Neuron (in vitro differentiated cells): ENCODE measurements around the gene UGT1A3.

Source experiments
- H2AFZ ChIP-seq: one replicate; pipeline ENCODE4 v1.6.1; 2013; ENCODE audit warnings: low read depth, mild to moderate bottlenecking, inconsistent platforms, low read length, moderate library complexity
- H3K27me3 ChIP-seq: one replicate; pipeline ENCODE4 v1.6.1; 2013; ENCODE audit warnings: low read length; ENCODE audit not compliant: insufficient read depth
- H3K36me3 ChIP-seq: one replicate; pipeline ENCODE4 v1.6.1; 2013; ENCODE audit warnings: low read length; ENCODE audit not compliant: insufficient read depth
- H3K4me1 ChIP-seq: one replicate; pipeline ENCODE4 v1.6.1; 2013; ENCODE audit warnings: low read length; ENCODE audit not compliant: insufficient read depth
- H3K4me3 ChIP-seq: 2 replicates; pipeline ENCODE4 v1.5.1; 2013; ENCODE audit warnings: mild to moderate bottlenecking, low read length, moderate library complexity
- H3K9me3 ChIP-seq: one replicate; pipeline ENCODE4 v1.6.1; 2013; ENCODE audit warnings: low read length

UGT1A3 gene

DNA sequence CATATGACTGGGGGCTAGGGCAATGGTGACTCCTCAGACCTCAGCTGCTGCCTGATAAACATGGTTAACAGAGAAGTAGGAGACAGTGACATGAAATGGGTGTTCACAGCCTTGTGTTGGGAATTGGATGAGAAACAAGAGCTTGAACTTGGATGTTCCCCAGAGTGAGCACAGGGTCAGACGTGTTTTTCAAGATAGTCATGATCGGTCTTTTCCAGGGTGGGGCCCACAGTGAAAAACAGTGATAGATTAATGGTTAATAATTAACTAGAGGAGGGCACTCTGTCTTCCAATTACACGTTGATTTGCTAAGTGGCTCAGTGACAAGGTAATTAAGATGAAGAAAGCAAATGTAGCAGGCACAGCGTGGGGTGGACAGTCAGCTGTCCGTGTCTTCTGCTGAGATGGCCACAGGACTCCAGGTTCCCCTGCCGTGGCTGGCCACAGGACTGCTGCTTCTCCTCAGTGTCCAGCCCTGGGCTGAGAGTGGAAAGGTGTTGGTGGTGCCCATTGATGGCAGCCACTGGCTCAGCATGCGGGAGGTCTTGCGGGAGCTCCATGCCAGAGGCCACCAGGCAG is at the start of gene UGT1A3:
Gene UGT1A3 (plus strand): TSS at position 320 of the 579 bp plus-strand sequence. CDS start 85 bp downstream, at position 405.
- peaks cover 3% of the 10 kb centered on the region for H3K27me3 ChIP-seq
- no peak within 1 kb of the TSS for H3K4me3 ChIP-seq
- H2AFZ ChIP-seq = no peak within 1 kb of the TSS
- no peaks in the 10 kb centered on the region for H3K9me3 ChIP-seq
- no peaks in the 10 kb centered on the region for H3K4me1 ChIP-seq
- no peaks in the 10 kb centered on the region for H3K36me3 ChIP-seq

DNA sequence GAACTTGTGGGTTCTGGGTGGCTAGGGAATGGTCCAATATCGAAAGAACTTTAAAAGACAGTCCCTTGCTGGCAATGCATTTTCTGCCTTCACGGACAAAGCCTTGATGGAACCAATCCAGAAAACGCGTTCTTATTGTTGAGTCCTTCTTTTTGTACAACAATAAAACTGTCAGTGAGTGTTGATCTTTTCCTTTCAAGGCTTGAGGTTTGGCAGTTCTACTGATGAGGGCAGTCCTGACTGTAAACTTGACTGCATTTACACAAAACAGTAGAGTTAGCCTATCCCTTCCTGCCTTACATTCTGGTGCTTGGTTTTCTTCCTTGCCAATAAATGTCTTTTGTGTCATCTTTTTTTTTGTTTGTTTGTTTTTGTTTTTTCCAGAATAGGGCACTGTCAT is 49.6 kb upstream of the UGT1A3 start:
- Histone ChIP-seq H3K4me3 (no peak overlapping the region), H3K27me3 (no peaks in the 10 kb centered on the region), H3K36me3 (no peaks in the 10 kb centered on the region), H2AFZ (peak overlapping the region; percentile 48), H3K4me1 (no peaks in the 10 kb centered on the region), H3K9me3 (no peaks in the 10 kb centered on the region)

DNA sequence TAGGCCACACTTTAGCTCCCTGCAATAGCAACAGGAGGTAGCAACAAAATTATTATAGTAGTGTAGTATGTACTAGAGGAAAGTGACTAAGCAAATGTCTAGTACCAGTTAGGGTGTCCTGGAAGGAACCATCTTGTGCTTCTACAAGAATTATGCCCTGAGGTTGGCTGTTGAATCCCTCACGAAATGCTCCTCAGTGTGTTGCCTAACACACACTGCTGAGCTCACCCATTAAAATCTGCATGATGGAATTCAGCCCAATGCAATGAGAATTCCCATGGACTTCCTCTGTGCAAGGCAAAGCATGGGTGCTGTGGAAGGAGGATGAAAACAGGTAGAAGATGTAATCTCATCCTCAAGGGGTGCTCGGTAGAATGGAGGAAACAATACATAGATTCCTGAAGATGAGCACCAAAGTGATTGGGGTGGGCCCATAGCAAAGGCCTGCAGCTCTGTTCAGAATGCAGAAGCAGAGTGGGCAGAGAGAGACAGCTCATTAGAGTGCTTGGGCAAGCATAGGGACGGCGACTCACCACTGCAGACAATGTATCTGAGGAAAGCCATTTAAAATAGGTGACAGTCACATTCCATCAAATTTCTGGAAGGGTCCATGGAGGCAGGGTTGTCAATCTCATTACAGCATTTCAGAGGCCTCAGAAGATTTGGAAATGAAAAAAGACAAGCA is 48.3 kb upstream of the UGT1A3 start:
- Histone ChIP-seq H3K36me3 (no peaks in the 10 kb centered on the region), H3K9me3 (no peaks in the 10 kb centered on the region), H3K4me3 (no peak overlapping the region), H3K4me1 (no peaks in the 10 kb centered on the region), H2AFZ (no peak overlapping the region), H3K27me3 (no peaks in the 10 kb centered on the region)

DNA sequence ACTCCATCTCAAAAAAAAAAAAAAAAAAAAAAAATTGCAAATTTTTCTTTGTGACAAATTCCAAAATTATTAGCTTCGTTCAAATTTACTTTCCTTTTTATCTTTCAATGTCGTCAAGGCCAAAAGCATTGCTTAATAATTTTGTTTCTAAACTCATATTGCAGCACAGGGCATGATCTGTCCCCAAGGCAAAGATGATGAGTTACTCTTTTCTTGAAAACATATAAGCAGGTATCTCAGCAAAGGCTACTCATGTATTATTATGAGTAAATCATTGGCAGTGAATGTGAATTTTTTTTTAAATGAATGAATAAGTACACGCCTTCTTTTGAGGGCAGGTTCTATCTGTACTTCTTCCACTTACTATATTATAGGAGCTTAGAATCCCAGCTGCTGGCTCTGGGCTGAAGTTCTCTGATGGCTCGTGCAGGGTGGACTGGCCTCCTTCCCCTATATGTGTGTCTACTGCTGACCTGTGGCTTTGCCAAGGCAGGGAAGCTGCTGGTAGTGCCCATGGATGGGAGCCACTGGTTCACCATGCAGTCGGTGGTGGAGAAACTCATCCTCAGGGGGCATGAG is 47.2 kb upstream of the UGT1A3 start, which contains the start of gene UGT1A7:
Gene UGT1A7 (plus strand): TSS at position 381 of the 579 bp plus-strand sequence. CDS start 37 bp downstream, at position 418.
- Histone ChIP-seq H3K36me3 (no peaks in the 10 kb centered on the region), H3K4me3 (no peak within 1 kb of the TSS), H3K9me3 (no peaks in the 10 kb centered on the region), H2AFZ (no peak within 1 kb of the TSS), H3K4me1 (no peaks in the 10 kb centered on the region), H3K27me3 (no peaks in the 10 kb centered on the region)

DNA sequence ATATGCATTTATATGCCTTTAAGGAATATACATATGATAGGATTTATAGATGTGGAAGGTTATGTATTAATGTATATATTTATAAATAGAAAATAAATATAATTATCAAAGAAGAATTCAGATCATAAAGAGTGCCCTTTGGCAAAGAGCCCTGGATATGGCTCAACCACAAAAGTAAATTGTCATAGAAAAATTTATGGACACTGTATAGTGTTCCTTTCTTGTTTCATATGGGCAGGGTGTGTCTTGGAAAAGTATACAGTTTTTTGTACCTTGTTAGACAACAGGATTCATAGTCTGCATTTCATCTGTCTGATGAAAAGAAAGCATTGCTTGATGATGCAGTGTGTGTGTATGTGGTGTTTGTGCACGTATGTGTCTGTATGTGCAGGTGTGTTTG is 44.2 kb upstream of the UGT1A3 start:
- H3K36me3 ChIP-seq = no peaks in the 10 kb centered on the region
- no peaks in the 10 kb centered on the region for H3K27me3 ChIP-seq
- H3K4me3 ChIP-seq = no peak overlapping the region
- no peaks in the 10 kb centered on the region for H3K4me1 ChIP-seq
- no peak overlapping the region for H2AFZ ChIP-seq
- no peaks in the 10 kb centered on the region for H3K9me3 ChIP-seq

DNA sequence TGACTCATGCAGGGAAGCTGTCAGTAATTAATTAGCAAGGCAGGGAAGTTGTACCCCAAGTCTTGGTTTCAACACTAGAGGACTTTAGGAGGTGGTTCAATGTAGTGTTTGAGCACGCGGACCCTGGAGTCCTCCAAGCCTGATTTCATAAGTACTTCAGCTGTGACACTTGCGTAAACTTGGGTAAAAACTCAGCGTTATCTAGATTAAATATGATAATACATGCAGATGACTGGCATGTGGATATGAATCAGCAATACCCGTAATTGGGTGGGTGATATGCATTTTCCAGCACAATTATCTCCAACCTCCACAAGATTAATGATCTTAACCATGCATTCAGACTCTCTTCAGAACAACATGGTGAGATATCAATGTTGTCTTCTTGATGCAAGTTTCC is 41.9 kb upstream of the UGT1A3 start:
- Histone ChIP-seq H3K4me3 (no peak overlapping the region), H3K27me3 (no peaks in the 10 kb centered on the region), H3K4me1 (no peaks in the 10 kb centered on the region), H2AFZ (no peak overlapping the region), H3K9me3 (no peaks in the 10 kb centered on the region), H3K36me3 (no peaks in the 10 kb centered on the region)

DNA sequence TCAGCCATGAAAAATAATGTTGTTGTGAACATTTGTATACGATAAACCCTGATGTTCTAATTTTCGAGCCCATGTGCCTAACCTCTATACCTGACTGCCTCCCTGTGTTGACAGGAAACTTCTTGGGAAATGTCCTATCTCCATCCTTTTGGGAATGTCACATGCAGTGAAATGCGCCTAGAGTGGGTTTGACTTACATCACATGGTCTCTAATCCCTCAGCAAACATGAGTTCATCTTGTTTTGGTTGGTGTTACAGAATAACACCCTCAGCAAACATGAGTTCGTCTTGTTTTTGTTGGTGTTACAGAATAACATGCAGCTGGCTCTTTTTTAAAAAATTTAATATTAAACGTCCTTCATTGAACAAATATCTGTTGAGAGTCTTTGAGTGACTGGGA is 40.5 kb upstream of the UGT1A3 start:
- no peaks in the 10 kb centered on the region for H3K36me3 ChIP-seq

DNA sequence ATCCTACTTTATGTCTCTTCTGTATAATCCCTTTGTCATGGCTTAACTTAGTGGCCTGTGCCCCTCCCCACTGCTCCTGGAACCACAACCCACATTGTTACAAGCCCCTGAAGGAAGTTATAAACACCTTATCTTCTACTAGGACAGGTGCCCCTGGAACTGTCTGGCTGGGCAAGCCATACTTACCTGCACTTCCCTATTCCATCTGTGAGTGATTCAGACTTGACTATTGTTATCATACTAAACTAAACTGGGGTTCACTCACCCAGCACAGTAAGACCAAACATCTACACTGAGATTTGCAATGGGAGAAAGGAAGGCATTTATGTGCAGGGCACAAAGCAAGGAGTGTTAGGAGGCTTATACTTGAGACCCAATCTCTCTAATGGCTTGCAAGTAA is 39.8 kb upstream of the UGT1A3 start:
- H2AFZ ChIP-seq = no peak overlapping the region
- no peaks in the 10 kb centered on the region for H3K4me1 ChIP-seq
- no peaks in the 10 kb centered on the region for H3K36me3 ChIP-seq
- no peak overlapping the region for H3K4me3 ChIP-seq
- peaks cover 2% of the 10 kb centered on the region for H3K27me3 ChIP-seq
- H3K9me3 ChIP-seq = no peaks in the 10 kb centered on the region

More for the DNA sequence above, 40.5 kb upstream of the UGT1A3 start:
- no peaks in the 10 kb centered on the region for H3K4me1 ChIP-seq
- no peak overlapping the region for H2AFZ ChIP-seq
- peaks cover 1% of the 10 kb centered on the region for H3K27me3 ChIP-seq
- no peaks in the 10 kb centered on the region for H3K9me3 ChIP-seq
- H3K4me3 ChIP-seq = no peak overlapping the region

DNA sequence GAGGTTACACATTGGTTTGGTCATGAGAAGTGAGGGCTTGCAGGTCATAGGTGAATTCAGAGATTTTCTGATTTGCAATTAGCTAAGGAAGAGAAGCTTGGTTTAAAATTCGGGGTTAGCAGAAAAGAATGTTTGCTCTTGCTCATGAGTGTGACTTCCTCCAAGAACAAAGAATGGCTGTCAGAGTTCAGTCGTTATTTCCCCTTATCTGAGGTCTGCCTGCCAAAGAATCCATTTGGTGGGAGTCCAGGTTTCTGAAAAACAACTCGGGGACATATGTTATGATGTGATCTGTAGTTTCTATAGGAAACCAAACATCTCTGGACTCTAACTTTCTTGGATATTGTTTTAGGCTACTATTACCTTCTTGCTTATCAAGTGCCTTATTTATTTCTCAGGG is 39.3 kb upstream of the UGT1A3 start:
- Histone ChIP-seq H3K9me3 (no peaks in the 10 kb centered on the region), H2AFZ (no peak overlapping the region), H3K4me1 (no peaks in the 10 kb centered on the region), H3K4me3 (no peak overlapping the region), H3K27me3 (peaks cover 2% of the 10 kb centered on the region), H3K36me3 (no peaks in the 10 kb centered on the region)

DNA sequence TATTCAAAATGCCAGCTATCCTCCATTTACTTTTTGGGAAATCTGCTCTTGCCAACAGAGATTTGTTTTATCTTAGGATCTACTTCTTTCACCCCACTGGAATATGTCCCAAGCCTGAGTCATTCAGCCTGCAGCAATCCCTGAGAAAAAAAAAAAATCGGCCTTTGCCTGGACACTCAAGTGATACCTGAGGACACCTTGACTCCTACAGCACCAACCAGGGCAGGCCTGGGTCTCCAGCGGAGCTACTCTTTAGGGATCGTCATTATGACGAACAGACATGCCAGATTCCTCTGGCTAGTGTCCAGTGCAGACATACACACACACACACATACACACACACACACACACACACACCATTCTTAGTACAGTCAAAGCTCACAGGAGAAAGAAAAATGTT is 38.4 kb upstream of the UGT1A3 start:
- Histone ChIP-seq H3K36me3 (no peaks in the 10 kb centered on the region), H2AFZ (no peak overlapping the region), H3K4me1 (no peaks in the 10 kb centered on the region), H3K4me3 (no peak overlapping the region), H3K27me3 (peaks cover 2% of the 10 kb centered on the region), H3K9me3 (no peaks in the 10 kb centered on the region)

DNA sequence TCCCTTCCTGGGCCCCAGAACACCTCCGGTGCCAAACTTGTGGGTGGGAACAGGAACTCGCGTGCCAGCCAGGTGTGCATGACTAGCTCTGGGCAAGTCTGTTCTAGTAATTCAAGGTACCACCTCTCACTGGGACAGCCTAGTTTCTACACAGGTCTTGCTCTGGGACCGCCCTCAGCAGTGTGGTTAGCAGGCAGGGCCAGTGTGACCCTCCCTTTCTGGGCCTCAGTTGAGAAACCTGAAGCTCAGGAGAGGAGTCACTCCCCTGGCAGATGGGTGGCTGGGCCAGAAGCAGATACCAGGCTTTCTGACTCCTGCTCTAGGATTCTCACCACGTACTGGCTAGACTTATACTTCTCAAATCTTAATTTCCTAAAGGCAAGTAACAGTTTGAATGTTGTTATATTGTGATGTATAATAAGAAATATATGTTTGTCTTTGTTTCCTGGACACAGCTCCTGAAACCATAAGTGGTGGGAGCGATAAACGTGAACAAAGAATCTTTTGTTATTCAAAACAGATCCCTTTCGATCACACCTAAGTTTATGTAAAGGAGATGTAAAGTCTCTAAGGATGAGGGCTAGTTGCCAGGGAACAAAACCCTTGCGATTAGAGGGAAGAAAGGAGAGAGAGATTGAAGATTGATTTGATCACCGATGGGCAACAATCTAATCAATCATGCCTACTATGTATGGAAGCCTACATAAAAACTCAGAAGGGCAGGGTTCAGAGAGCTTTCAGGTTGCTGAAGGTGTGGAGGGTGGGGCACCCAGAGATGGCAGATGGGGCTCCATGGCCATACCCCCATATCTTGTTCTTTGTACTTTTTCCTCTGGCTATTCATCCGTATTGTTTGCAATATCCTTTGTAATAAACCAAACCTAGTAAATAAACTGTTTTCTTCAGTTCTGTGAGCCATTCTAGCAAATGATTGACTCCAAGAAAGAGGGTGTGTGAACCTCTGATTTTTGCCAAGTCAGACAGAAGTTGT is 37.1 kb upstream of the UGT1A3 start:
- H3K27me3 ChIP-seq = peaks cover 2% of the 10 kb centered on the region
- no peaks in the 10 kb centered on the region for H3K36me3 ChIP-seq
- no peak overlapping the region for H3K4me3 ChIP-seq
- no peaks in the 10 kb centered on the region for H3K4me1 ChIP-seq
- no peak overlapping the region for H2AFZ ChIP-seq
- H3K9me3 ChIP-seq = no peaks in the 10 kb centered on the region

DNA sequence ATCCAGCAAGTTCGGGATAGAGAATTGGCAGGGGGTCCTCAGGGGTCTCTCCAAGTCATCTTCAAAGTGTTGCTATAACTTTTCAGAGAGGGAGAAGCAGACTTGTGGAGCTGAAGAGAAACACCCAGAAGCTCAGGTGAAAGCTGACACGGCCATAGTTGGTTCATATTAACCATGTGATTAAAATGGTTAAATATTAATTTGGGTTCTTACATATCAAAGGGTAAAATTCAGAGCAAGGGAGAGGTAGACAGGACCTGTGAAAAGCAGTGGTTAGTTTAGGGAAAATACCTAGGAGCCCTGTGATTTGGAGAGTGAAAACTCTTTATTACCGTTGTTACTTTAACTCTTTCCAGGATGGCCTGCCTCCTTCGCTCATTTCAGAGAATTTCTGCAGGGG is 36.2 kb upstream of the UGT1A3 start, which contains the start of gene UGT1A6:
Gene UGT1A6 (plus strand): TSS at position 243 of the 400 bp plus-strand sequence. CDS start 115 bp downstream, at position 358.
- Histone ChIP-seq H3K9me3 (no peaks in the 10 kb centered on the region), H2AFZ (no peak within 1 kb of the TSS), H3K27me3 (peaks cover 2% of the 10 kb centered on the region), H3K4me1 (no peaks in the 10 kb centered on the region), H3K36me3 (no peaks in the 10 kb centered on the region), H3K4me3 (no peak within 1 kb of the TSS)
